ENCODE results near the gene PTH1R.

Gene PTH1R

DNA sequence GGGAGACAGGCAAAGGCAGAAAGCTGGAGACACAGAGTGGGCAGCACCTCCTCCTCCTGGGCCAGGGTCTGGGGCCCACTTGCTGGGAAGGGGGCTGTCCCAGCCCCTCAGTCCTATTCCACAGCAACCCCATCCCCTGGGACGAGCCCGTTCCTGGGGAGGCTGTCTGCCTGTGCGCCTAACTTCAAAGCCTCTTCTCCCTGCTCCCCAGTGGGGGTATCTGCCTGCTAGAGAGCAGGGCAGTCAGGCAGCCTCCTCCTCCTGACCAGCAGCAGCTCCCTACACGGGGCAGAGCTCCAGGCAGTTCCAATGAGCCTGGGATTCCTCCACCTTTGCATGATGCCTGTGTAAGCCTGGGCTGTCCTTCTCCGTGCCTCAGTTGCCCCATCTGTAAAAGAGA is 6.9 kb downstream of the PTH1R start:
- DNase-seq: no peak

- DNase-seq: no peak
Observed at GRCh38 chr3:46884929-46885328, 7.4 kb downstream of the PTH1R start.

DNA sequence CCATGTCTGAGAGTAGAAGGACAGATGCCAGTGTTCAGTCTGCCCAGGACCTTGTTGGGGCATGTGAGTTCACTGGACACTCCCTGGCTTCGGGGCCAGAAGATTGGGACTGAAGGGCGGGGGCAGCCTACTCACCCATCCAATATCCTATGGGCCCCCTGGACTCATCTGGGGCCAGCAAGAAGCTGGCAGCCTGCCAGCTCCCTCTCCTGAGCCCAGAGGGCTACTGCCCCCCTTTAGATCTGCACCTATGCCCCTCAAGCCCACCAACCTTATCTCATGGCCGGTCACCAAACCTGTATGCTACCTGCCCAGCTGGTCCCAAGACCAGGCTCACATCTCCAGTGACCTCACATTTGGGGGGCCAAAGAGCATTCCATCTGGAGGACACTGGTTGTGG is 8.1 kb downstream of the PTH1R start:
- DNase-seq: no peak

DNA sequence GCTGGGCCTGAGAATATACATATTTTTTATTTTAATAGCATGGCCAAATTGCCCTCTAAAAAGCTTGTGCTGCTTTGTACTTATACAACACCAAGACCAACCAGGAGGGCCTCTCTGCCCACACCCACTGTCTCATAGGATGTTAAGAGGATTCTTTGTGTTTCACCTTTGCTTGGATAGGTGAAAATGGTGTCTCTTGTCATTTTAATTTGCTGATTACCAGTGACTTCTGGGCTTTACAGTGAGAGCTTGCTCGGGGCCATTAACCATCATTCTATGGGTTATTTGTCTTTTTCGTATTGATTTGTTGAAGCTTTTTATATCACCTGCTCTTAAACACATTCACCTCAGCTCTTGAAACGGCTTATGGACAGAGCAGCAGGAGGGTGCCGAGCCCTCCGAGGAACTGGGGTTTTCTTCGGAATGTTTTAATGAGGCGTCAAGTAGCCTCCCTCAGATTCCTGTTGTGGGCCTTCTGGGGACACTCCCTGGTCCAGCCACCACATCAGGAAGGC is 10.5 kb downstream of the PTH1R start:
- DNase-seq: no peak

GRCh38 chr3:46888705-46889104 is 11.2 kb downstream of the PTH1R start:
- no peak for DNase-seq

- DNase-seq: no peak
Observed at GRCh38 chr3:46889381-46890110, 12.0 kb downstream of the PTH1R start.

GRCh38 chr3:46890132-46890531 is 12.6 kb downstream of the PTH1R start:
- no peak for DNase-seq

DNA sequence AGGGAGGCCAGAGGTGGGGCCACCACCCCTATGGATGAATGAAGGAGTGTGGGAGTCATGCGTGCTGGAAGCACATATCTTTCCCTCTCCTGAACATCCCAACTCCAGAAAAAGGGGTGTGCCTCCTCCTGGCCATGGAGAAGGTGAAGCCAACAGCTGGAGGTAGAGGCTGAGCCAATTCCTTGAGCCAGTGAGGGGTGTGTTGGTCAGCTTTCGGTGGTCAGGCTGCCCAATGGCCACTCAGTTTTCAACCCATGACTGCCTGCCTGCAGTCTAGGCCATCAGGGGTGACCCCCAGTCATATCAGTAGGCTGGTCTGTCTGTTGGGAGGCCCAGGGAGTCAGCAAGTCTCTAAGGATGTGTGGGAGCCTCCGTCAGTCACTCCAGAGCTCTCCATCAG is 13.6 kb downstream of the PTH1R start:
- no peak for DNase-seq

- peak in 1 of 2 experiments; percentile 8 for DNase-seq
Observed at GRCh38 chr3:46892285-46893145, 15.0 kb downstream of the PTH1R start.

DNA sequence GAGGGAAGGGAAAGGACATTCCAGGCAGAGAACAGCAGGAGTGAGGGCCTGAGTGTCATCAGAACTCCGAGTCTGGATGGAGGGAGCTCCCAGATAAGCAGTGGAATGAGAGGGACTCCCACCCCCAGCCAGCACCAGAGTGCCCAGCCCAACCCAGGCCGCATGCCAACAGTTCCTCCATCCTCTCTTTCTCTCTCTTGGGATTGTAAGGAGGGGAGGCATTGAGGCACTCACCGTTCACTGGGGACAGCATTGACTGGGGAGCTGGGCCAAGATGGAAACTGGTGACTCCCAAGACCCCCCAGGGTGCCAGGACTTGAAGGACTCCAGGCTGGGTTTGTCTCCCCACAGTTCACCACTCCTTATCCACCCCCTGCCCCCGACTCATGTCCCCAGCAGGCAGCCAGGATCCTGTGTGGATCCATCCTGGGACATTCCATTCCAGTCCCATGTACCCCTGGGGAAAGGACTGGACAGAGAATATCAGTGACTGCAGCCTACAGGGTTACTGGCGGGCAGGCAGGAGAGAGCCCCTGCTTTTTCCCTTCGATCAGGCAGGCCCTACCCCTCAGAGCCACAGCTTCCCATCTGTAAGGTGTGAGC is 15.7 kb downstream of the PTH1R start:
- DNase-seq: no peak

DNA sequence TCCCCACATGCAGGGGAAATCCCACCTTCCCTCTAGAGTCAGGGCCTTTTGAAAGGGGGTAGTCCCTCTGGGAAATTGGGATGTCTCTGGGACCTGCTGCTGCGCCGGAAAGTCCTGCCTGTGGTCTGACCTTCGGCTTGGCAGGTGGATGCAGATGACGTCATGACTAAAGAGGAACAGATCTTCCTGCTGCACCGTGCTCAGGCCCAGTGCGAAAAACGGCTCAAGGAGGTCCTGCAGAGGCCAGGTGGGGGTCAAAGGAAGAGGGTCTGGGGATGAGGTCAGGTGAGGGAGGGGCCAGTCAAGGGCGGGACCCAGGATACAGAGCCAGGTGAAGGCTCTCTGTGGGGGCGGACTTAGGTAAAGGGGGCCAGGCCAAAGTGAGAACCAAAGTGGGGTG is 16.2 kb downstream of the PTH1R start:
- no peak for DNase-seq

DNA sequence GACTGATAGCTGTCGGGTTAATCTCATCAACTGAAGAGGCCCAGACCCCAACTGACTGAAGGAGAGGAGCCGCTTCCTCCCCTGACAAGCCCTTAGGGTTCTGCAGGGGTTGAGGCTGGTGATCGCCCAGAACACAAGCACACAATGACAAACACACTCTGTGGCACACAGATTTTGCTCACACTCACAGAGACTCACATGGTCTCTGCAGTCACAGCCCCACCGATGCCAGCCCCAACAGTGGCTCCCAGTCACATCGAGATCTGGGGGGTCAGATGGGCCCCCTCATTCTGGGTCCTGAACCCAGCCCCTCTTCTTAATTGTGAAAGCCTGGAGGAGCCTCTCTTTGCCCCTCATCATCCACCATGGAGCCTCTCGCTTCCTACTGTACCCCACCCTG is 16.7 kb downstream of the PTH1R start:
- no peak for DNase-seq

- DNase-seq: peak; percentile 17 to 42
Observed at GRCh38 chr3:46895204-46895660, 17.7 kb downstream of the PTH1R start.

GRCh38 chr3:46895761-46896160 is 18.2 kb downstream of the PTH1R start:
- no peak for DNase-seq

DNA sequence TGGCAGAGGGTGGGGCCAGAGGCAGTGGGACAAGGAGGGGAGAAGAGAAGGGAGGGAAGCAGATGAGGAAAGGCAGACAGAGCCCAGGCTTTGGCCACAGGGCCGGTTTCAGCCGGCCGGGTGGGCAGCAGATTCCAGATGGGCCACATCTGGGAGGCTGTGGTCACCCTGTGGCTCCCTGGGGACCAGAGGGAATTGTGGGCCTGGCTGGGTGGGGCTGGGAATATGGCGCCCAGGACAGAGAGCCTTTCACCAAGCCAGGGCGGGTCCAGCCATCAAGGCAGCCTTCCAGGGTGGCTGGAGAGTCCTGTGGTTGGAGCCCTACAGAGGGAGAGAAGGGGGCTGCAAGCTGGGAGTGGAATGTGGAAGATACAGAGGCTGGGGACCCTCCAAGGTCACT is 18.9 kb downstream of the PTH1R start:
- DNase-seq: no peak

GRCh38 chr3:46897031-46897430 is 19.5 kb downstream of the PTH1R start:
- no peak for DNase-seq

DNA sequence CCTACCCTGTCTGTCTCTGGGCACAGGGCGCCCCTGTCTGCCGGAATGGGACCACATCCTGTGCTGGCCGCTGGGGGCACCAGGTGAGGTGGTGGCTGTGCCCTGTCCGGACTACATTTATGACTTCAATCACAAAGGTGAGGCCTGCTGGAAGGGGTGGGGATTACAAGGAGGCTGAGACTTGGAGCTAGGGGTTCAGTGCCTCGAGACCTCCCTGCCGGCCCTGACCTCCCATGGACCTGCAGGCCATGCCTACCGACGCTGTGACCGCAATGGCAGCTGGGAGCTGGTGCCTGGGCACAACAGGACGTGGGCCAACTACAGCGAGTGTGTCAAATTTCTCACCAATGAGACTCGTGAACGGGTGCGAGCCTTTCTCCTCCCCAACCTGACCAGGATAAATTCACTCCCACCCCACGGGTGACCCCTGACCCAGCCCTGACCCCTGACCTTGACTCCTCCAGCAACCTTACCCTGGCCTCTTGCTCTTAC is 20.4 kb downstream of the PTH1R start:
- no peak for DNase-seq

DNA sequence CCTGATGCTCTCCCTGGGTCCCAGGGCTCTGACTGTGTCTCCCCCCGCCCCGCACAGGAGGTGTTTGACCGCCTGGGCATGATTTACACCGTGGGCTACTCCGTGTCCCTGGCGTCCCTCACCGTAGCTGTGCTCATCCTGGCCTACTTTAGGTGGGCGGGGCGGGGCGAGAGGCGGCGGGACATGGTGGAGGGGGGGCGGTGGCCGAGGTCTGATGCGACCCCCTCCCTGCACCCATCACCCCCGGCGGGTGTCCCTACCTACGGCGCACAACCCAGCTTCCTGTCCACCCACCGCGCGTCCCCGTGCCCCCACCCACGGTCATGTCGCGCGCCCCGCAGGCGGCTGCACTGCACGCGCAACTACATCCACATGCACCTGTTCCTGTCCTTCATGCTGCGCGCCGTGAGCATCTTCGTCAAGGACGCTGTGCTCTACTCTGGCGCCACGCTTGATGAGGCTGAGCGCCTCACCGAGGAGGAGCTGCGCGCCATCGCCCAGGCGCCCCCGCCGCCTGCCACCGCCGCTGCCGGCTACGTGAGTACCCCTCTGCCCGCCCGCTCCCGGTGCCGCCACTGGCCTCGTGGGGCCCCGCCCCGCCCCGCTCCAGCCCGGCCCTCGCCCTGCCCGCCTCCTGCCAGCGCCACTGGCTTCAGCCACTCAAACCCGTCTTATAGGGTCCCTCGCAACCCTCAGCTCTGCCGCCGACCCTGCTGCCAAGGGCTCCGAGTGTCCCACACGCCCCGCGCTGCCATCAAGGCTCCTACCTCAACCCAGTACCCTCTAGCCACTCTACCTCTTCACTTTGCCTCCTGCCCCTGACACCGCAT is 21.0 kb downstream of the PTH1R start:
- DNase-seq: no peak

GRCh38 chr3:46899151-46900006 is 21.9 kb downstream of the PTH1R start:
- no peak for DNase-seq

- peak; percentile 74 to 79 for DNase-seq
Observed at GRCh38 chr3:46900007-46900292, 22.4 kb downstream of the PTH1R start.

- no peak for DNase-seq
Observed at GRCh38 chr3:46900356-46900755, 22.8 kb downstream of the PTH1R start.

GRCh38 chr3:46901061-46901460 is 23.5 kb downstream of the PTH1R start:
- no peak for DNase-seq

Data from NCI-H2081 (cell line).